HG03442 (cell line): ENCODE results near the gene EYS.

Experiments
- ATAC-seq: cut with Tn5 transposase; IDR thresholded peaks from one replicate; pipeline ENCODE4 v1.9.1; 2021; ENCODE audit warnings: mild to moderate bottlenecking, moderate library complexity; ENCODE audit not compliant: unreplicated experiment

Gene EYS

GRCh38 chr6:64672651-64673050 lies 1034.4 kb downstream of the EYS start:
- ATAC-seq: no peak

GRCh38 chr6:64672131-64672530 lies 1034.9 kb downstream of the EYS start:
- ATAC-seq: no peak

GRCh38 chr6:64665137-64665536 lies 1041.9 kb downstream of the EYS start:
- no peak for ATAC-seq

GRCh38 chr6:64664480-64664879 lies 1042.5 kb downstream of the EYS start:
- ATAC-seq: no peak

GRCh38 chr6:64644024-64644423 lies 1063.0 kb downstream of the EYS start:
- ATAC-seq: no peak

GRCh38 chr6:64630901-64631300 lies 1076.1 kb downstream of the EYS start:
- no peak for ATAC-seq

GRCh38 chr6:64622944-64623343 lies 1084.1 kb downstream of the EYS start:
- ATAC-seq: no peak

GRCh38 chr6:64602993-64603392 lies 1104.0 kb downstream of the EYS start:
- no peak for ATAC-seq

GRCh38 chr6:64591676-64592036 lies 1115.4 kb downstream of the EYS start:
- no peak for ATAC-seq

- no peak for ATAC-seq
Measured at GRCh38 chr6:64590965-64591675, 1115.9 kb downstream of the EYS start.

- ATAC-seq: no peak
Measured at GRCh38 chr6:64589961-64590360, 1117.1 kb downstream of the EYS start.

GRCh38 chr6:64580346-64580745 lies 1126.7 kb downstream of the EYS start:
- ATAC-seq: no peak

- ATAC-seq: no peak
Measured at GRCh38 chr6:64553249-64553786, 1153.7 kb downstream of the EYS start.

- no peak for ATAC-seq
Measured at GRCh38 chr6:64547594-64548268, 1159.3 kb downstream of the EYS start.

GRCh38 chr6:64539917-64540316 lies 1167.1 kb downstream of the EYS start:
- no peak for ATAC-seq

GRCh38 chr6:64538722-64539121 lies 1168.3 kb downstream of the EYS start:
- no peak for ATAC-seq

GRCh38 chr6:64527899-64528298 lies 1179.1 kb downstream of the EYS start:
- ATAC-seq: no peak

GRCh38 chr6:64522859-64523258 lies 1184.2 kb downstream of the EYS start:
- no peak for ATAC-seq

GRCh38 chr6:64520050-64520449 lies 1187.0 kb downstream of the EYS start:
- ATAC-seq: peak; percentile 91

- ATAC-seq: no peak
Measured at GRCh38 chr6:64516393-64516792, 1190.6 kb downstream of the EYS start.

- ATAC-seq: no peak
Measured at GRCh38 chr6:64507661-64508060, 1199.4 kb downstream of the EYS start.

GRCh38 chr6:64505312-64505711 lies 1201.7 kb downstream of the EYS start:
- ATAC-seq: no peak
